ENCODE results near the gene KIF13A.

The KIF13A gene

GRCh38 chr6:17901493-17901892 is 85.9 kb downstream of the KIF13A start:
- Histone ChIP-seq H3K27ac (no peak overlapping the region), H3K4me3 (no peak overlapping the region)
- TF ChIP-seq CTCF (IDR thresholded peaks at IDR 0.05), result no peak
- no peak for DNase-seq (ENCODE audit: low spot score)

GRCh38 chr6:17900011-17900410 is 87.4 kb downstream of the KIF13A start:
- TF ChIP-seq CTCF (IDR thresholded peaks at IDR 0.05), result no peak
- no peak overlapping the region for H3K27ac ChIP-seq
- no peak for DNase-seq (ENCODE audit: low spot score)

GRCh38 chr6:17899491-17899890 is 87.9 kb downstream of the KIF13A start:
- DNase-seq (ENCODE audit: low spot score), result no peak
- TF ChIP-seq CTCF (IDR thresholded peaks at IDR 0.05), result no peak
- no peak overlapping the region for H3K4me3 ChIP-seq
- H3K27ac ChIP-seq, result no peak overlapping the region

More at GRCh38 chr6:17900011-17900410, 87.4 kb downstream of the KIF13A start:
- H3K4me3 ChIP-seq, result no peak overlapping the region

GRCh38 chr6:17897681-17898080 is 89.8 kb downstream of the KIF13A start:
- no peak for TF ChIP-seq CTCF (IDR thresholded peaks at IDR 0.05)
- H3K27ac ChIP-seq, result no peak overlapping the region
- H3K4me3 ChIP-seq, result no peak overlapping the region
- DNase-seq (ENCODE audit: low spot score), result no peak

- no peak overlapping the region for H3K4me3 ChIP-seq
- no peak for TF ChIP-seq CTCF (IDR thresholded peaks at IDR 0.05)
- no peak overlapping the region for H3K27ac ChIP-seq
- no peak for DNase-seq (ENCODE audit: low spot score)
Measured at GRCh38 chr6:17894905-17895304, 92.5 kb downstream of the KIF13A start.

- Histone ChIP-seq H3K4me3 (no peak overlapping the region), H3K27ac (no peak overlapping the region)
- no peak for DNase-seq (ENCODE audit: low spot score)
- no peak for TF ChIP-seq CTCF (IDR thresholded peaks at IDR 0.05)
Measured at GRCh38 chr6:17894191-17894590, 93.2 kb downstream of the KIF13A start.

GRCh38 chr6:17892097-17892686 is 95.2 kb downstream of the KIF13A start:
- no peak for TF ChIP-seq CTCF (IDR thresholded peaks at IDR 0.05)
- DNase-seq (ENCODE audit: low spot score), result no peak
- Histone ChIP-seq H3K27ac (no peak overlapping the region), H3K4me3 (no peak overlapping the region)
